Body of pancreas (tissue), 4 donors: Measurements from ENCODE around the gene KCNC1.

Experiments
- CTCF ChIP-seq, 7 experiments: fragments of 450-650 bp in 4 of 7; fragments of 200-600 bp in 3 of 7; sonication (generic) in 3 of 7; IDR thresholded peaks; one replicate each; pipeline ENCODE4 v1.5.1; 2016 to 2019; ENCODE audit warnings: antibody characterized with exemption in 7 of 7
- POLR2A ChIP-seq, 3 donors: fragments of 450-650 bp; IDR thresholded peaks; one replicate each; pipeline ENCODE4 v1.6.1; 2016; ENCODE audit warnings: antibody characterized with exemption in 3 of 3, mild to moderate bottlenecking in 2 of 3

- no peak for TF ChIP-seq CTCF (IDR thresholded peaks at IDR 0.05)
- TF ChIP-seq POLR2A (IDR thresholded peaks at IDR 0.05), result no peak
Observed at GRCh38 chr11:17691976-17692375, 42.6 kb upstream of the KCNC1 start.
